K562 (cell line): ENCODE results near the gene EMD.

Source experiments
- CEBPB ChIP-seq: fragments of 450-650 bp; IDR thresholded peaks from 2 replicates; pipeline ENCODE4 v1.6.1; 2016; ENCODE audit warnings: missing genetic modification characterization, missing compliant biosample characterization
- JUNB ChIP-seq: fragments of 450-650 bp; formaldehyde crosslinking; conservative IDR thresholded peaks from 2 replicates; pipeline ENCODE4 v1.4.0; 2020; ENCODE audit warnings: mild to moderate bottlenecking
- POLR2A ChIP-seq: fragments of 450-650 bp; conservative IDR thresholded peaks from 2 replicates; pipeline ENCODE4 v1.6.1; 2016
- PRPF4 ChIP-seq: fragments of 200-400 bp; formaldehyde crosslinking; IDR thresholded peaks from one replicate; pipeline ENCODE4 v1.6.1; 2017; ENCODE audit warnings: low read length, low read depth, mild to moderate bottlenecking; ENCODE audit not compliant: insufficient read depth, poor library complexity, severe bottlenecking
- ZNF274 ChIP-seq: IDR thresholded peaks from 2 replicates; pipeline ENCODE4 v1.6.1; 2011; ENCODE audit warnings: low read depth, mild to moderate bottlenecking, low read length, moderate library complexity, borderline replicate concordance
- ZNF436 ChIP-seq: fragments of 250-450, 450-650 bp; sonication (Bioruptor Pico); formaldehyde crosslinking; IDR thresholded peaks from 2 replicates; pipeline ENCODE4 v1.7.0; 2020; ENCODE audit warnings: mild to moderate bottlenecking
- TF ChIP-seq, protein P1 (sequence below): fragments of 450-650 bp; IDR thresholded peaks from 2 replicates; pipeline ENCODE4 v1.7.1; 2018; ENCODE audit warnings: mild to moderate bottlenecking, low read depth; ENCODE audit not compliant: partially characterized antibody
- TF ChIP-seq, protein P2 (sequence below): sonication (generic); formaldehyde crosslinking; IDR thresholded peaks from 2 replicates; pipeline ENCODE4 v1.8.1; 2022; ENCODE audit warnings: missing genetic modification reagents
- TF ChIP-seq, protein P3 (sequence below), 3 experiments: fragments of 200-800 bp in 1 of 3; fragments of 250-450 bp in 1 of 3; fragments of 450-650 bp in 1 of 3; sonication (Bioruptor Pico) in 1 of 3; sonication (Bioruptor generic) in 1 of 3; formaldehyde crosslinking in 1 of 3; IDR thresholded peaks; 2 replicates each; pipeline versions ENCODE4 v1.6.1 to v1.8.0; 2016 to 2022; ENCODE audit warnings: mild to moderate bottlenecking in 2 of 3, missing genetic modification characterization in 2 of 3, missing compliant biosample characterization in 1 of 3, moderate library complexity in 1 of 3
- TF ChIP-seq, protein P4 (sequence below): fragments of 250-450 bp; sonication (Bioruptor Pico); IDR thresholded peaks from 2 replicates; pipeline ENCODE4 v1.8.0; 2021; ENCODE audit warnings: borderline replicate concordance, mild to moderate bottlenecking, moderate library complexity; ENCODE audit not compliant: poor library complexity, severe bottlenecking
- TF ChIP-seq, protein P5 (sequence below): fragments of 250-450 bp; sonication (Bioruptor Pico); IDR thresholded peaks from 2 replicates; pipeline ENCODE4 v1.4.0; 2020; ENCODE audit warnings: mild to moderate bottlenecking, moderate library complexity
- TF ChIP-seq, protein P6 (sequence below): fragments of 250-450 bp; sonication (Bioruptor Pico); IDR thresholded peaks from 2 replicates; pipeline ENCODE4 v1.6.1; 2021; ENCODE audit warnings: mild to moderate bottlenecking
- TF ChIP-seq, protein P7 (sequence below): sonication (generic); formaldehyde crosslinking; IDR thresholded peaks from 2 replicates; pipeline ENCODE4 v1.9.0; 2022; ENCODE audit warnings: mild to moderate bottlenecking, missing genetic modification reagents

DNA sequence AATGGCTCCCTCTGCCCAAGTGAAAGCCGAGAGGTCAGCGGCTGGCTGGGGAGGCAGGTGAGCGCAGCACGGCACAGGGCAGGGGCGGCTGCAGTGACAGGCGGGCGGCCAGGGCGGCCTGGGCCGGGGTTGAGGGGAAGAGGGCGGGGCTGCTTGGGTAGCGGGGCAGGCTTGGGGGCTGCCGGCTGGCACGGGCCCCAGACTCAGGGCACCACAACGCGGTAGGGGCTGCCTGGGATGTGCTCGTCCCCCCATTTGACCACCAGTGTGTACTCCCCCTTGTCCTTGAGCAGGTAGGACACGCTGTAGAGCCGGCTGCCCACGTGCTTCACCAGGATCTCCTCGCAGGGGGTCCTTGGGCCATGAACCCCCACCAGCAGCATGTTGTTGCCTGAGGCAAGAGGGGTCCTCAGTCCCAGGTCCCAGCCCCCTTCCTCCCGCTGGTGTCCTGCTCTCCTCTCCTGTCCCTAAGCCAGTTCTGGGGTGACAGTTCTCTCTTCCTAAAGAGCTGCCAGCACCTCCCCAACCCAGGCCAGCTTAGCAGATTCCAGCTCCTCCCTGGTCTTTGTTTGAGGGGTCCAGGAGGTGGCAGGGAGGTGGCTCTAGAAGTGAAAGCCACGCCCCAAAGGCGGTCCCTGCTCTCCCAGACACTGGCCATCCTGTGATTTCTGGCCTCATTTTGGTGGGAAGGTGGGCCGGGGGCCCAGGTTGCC lies 30.3 kb upstream of the EMD start:
- TF ChIP-seq POLR2A (peak; percentile 9; the same call in 1 of the 2 replicates), CEBPB (no peak), ZNF436 (CRISPR knock-in tag) (no peak), PRPF4 (no peak), ZNF274 (no peak), JUNB (no peak)
- TF ChIP-seq, protein P1, sequence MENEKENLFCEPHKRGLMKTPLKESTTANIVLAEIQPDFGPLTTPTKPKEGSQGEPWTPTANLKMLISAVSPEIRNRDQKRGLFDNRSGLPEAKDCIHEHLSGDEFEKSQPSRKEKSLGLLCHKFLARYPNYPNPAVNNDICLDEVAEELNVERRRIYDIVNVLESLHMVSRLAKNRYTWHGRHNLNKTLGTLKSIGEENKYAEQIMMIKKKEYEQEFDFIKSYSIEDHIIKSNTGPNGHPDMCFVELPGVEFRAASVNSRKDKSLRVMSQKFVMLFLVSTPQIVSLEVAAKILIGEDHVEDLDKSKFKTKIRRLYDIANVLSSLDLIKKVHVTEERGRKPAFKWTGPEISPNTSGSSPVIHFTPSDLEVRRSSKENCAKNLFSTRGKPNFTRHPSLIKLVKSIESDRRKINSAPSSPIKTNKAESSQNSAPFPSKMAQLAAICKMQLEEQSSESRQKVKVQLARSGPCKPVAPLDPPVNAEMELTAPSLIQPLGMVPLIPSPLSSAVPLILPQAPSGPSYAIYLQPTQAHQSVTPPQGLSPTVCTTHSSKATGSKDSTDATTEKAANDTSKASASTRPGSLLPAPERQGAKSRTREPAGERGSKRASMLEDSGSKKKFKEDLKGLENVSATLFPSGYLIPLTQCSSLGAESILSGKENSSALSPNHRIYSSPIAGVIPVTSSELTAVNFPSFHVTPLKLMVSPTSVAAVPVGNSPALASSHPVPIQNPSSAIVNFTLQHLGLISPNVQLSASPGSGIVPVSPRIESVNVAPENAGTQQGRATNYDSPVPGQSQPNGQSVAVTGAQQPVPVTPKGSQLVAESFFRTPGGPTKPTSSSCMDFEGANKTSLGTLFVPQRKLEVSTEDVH = no peak
- TF ChIP-seq, protein P2, sequence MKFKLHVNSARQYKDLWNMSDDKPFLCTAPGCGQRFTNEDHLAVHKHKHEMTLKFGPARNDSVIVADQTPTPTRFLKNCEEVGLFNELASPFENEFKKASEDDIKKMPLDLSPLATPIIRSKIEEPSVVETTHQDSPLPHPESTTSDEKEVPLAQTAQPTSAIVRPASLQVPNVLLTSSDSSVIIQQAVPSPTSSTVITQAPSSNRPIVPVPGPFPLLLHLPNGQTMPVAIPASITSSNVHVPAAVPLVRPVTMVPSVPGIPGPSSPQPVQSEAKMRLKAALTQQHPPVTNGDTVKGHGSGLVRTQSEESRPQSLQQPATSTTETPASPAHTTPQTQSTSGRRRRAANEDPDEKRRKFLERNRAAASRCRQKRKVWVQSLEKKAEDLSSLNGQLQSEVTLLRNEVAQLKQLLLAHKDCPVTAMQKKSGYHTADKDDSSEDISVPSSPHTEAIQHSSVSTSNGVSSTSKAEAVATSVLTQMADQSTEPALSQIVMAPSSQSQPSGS (CRISPR knock-in tag) = no peak
- TF ChIP-seq, protein P3, sequence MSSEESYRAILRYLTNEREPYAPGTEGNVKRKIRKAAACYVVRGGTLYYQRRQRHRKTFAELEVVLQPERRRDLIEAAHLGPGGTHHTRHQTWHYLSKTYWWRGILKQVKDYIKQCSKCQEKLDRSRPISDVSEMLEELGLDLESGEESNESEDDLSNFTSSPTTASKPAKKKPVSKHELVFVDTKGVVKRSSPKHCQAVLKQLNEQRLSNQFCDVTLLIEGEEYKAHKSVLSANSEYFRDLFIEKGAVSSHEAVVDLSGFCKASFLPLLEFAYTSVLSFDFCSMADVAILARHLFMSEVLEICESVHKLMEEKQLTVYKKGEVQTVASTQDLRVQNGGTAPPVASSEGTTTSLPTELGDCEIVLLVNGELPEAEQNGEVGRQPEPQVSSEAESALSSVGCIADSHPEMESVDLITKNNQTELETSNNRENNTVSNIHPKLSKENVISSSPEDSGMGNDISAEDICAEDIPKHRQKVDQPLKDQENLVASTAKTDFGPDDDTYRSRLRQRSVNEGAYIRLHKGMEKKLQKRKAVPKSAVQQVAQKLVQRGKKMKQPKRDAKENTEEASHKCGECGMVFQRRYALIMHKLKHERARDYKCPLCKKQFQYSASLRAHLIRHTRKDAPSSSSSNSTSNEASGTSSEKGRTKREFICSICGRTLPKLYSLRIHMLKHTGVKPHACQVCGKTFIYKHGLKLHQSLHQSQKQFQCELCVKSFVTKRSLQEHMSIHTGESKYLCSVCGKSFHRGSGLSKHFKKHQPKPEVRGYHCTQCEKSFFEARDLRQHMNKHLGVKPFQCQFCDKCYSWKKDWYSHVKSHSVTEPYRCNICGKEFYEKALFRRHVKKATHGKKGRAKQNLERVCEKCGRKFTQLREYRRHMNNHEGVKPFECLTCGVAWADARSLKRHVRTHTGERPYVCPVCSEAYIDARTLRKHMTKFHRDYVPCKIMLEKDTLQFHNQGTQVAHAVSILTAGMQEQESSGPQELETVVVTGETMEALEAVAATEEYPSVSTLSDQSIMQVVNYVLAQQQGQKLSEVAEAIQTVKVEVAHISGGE (CRISPR knock-in tag; IDR thresholded peaks at IDR 0.05) = no peak
- TF ChIP-seq, protein P4, sequence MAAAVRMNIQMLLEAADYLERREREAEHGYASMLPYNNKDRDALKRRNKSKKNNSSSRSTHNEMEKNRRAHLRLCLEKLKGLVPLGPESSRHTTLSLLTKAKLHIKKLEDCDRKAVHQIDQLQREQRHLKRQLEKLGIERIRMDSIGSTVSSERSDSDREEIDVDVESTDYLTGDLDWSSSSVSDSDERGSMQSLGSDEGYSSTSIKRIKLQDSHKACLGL (CRISPR knock-in tag) = no peak
- TF ChIP-seq, protein P5, sequence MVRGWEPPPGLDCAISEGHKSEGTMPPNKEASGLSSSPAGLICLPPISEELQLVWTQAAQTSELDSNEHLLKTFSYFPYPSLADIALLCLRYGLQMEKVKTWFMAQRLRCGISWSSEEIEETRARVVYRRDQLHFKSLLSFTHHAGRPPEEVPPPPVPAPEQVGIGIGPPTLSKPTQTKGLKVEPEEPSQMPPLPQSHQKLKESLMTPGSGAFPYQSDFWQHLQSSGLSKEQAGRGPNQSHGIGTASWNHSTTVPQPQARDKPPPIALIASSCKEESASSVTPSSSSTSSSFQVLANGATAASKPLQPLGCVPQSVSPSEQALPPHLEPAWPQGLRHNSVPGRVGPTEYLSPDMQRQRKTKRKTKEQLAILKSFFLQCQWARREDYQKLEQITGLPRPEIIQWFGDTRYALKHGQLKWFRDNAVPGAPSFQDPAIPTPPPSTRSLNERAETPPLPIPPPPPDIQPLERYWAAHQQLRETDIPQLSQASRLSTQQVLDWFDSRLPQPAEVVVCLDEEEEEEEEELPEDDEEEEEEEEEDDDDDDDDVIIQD = no peak
- TF ChIP-seq, protein P6, sequence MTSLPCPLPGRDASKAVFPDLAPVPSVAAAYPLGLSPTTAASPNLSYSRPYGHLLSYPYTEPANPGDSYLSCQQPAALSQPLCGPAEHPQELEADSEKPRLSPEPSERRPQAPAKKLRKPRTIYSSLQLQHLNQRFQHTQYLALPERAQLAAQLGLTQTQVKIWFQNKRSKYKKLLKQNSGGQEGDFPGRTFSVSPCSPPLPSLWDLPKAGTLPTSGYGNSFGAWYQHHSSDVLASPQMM (CRISPR knock-in tag) = no peak
- TF ChIP-seq, protein P7, sequence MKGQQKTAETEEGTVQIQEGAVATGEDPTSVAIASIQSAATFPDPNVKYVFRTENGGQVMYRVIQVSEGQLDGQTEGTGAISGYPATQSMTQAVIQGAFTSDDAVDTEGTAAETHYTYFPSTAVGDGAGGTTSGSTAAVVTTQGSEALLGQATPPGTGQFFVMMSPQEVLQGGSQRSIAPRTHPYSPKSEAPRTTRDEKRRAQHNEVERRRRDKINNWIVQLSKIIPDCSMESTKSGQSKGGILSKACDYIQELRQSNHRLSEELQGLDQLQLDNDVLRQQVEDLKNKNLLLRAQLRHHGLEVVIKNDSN = no peak
